ENCODE data around the gene POM121L2. TPM values are rescaled to one million over a fixed set of nuclear protein-coding genes. Genes with fewer than 3 reads are reported as not detected.

Gene POM121L2
- total and polyA plus RNA-seq, 7 donors = 0.08 TPM; not detected in 6

- intact Hi-C loops (cut with DNase I) = no loop called here
- no peak overlapping the region for H3K4me3 ChIP-seq
- no peak for TF ChIP-seq CTCF (IDR thresholded peaks at IDR 0.05)
- no peak for ATAC-seq
- no peaks in the 10 kb centered on the region for H3K9me3 ChIP-seq
- H3K4me1 ChIP-seq = no peaks in the 10 kb centered on the region
- 2 to 5% (median 3%) methylated on average over 27 of the region's 27 CpGs for WGBS, 3 donors
- no peak for DNase-seq
- H3K36me3 ChIP-seq (ENCODE audit: insufficient read depth in 1 of 2, low read depth in 1 of 2) = no peaks in the 10 kb centered on the region
- H3K27ac ChIP-seq = no peak overlapping the region
- H3K27me3 ChIP-seq (ENCODE audit: insufficient read depth in 3 of 3, low read length in 2 of 3) = peaks cover 28 to 94% (median 29%) of the 10 kb centered on the region in 3 donors
Measured at GRCh38 chr6:27296106-27296783, 15.8 kb downstream of the POM121L2 start.

- Histone ChIP-seq H3K36me3 (ENCODE audit: insufficient read depth in 1 of 2, low read depth in 1 of 2) (no peaks in the 10 kb centered on the region), H3K4me3 (no peak overlapping the region), H3K4me1 (no peaks in the 10 kb centered on the region), H3K9me3 (no peaks in the 10 kb centered on the region), H3K27me3 (ENCODE audit: insufficient read depth in 3 of 3, low read length in 2 of 3) (peaks cover 28 to 94% (median 34%) of the 10 kb centered on the region in 3 donors), H3K27ac (no peak overlapping the region)
- TF ChIP-seq CTCF (IDR thresholded peaks at IDR 0.05) = no peak
- 4 to 6% (median 4%) methylated on average over 20 of the region's 20 CpGs for WGBS, 3 donors
- ATAC-seq = no peak
- intact Hi-C loops (cut with DNase I) = no loop called here
- DNase-seq = no peak
Measured at GRCh38 chr6:27295301-27296079, 16.6 kb downstream of the POM121L2 start.

GRCh38 chr6:27294409-27294808 lies 17.7 kb downstream of the POM121L2 start:
- ATAC-seq = no peak
- Histone ChIP-seq H3K27ac (no peak overlapping the region), H3K4me1 (no peaks in the 10 kb centered on the region), H3K27me3 (ENCODE audit: insufficient read depth in 3 of 3, low read length in 2 of 3) (peaks cover 25 to 94% (median 35%) of the 10 kb centered on the region in 3 donors), H3K36me3 (ENCODE audit: insufficient read depth in 1 of 2, low read depth in 1 of 2) (no peaks in the 10 kb centered on the region), H3K4me3 (no peak overlapping the region), H3K9me3 (no peaks in the 10 kb centered on the region)
- DNase-seq = no peak
- intact Hi-C loops (cut with DNase I) = no loop called here
- no peak for TF ChIP-seq CTCF (IDR thresholded peaks at IDR 0.05)
- WGBS, 3 donors = 18 to 23% (median 19%) methylated on average over 5 of the region's 5 CpGs

DNA sequence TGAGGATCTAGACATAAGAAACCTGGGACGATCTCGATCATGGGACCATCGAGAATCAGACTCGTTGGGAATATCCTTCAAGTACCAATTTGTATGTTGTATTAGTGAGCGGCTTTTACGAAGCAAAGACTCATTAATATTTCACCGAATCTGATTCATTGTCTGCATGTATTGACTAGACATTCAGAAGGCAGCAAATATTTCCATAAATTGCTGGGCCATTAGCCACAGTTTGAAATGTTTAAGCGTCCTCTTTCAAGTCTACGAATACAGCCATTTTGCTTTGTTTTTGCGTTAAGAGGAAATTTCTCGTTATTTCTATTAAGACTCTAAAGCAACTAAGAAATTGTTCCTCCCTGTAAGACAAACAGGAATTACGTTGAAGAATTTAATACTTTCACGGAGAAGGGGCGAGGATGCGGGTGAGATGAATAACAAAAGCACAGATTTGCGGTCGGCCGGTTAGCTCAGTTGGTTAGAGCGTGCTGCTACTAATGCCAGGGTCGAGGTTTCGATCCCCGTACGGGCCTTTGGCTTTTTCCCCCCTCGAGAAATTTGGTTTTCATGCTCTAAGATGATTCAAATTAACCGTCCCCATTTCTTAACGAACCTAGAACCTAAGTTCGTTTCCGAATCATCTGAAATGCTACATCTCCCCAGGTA lies 18.5 kb downstream of the POM121L2 start:
- 16 to 19% (median 18%) methylated on average over 28 of the region's 28 CpGs for WGBS, 3 donors
- Histone ChIP-seq H3K4me1 (no peaks in the 10 kb centered on the region), H3K4me3 (no peak overlapping the region), H3K9me3 (no peaks in the 10 kb centered on the region), H3K27ac (no peak overlapping the region), H3K27me3 (ENCODE audit: insufficient read depth in 3 of 3, low read length in 2 of 3) (peaks cover 28 to 94% (median 37%) of the 10 kb centered on the region in 3 donors), H3K36me3 (ENCODE audit: insufficient read depth in 1 of 2, low read depth in 1 of 2) (no peaks in the 10 kb centered on the region)
- intact Hi-C loops (cut with DNase I) = no loop called here
- no peak for TF ChIP-seq CTCF (IDR thresholded peaks at IDR 0.05)
- DNase-seq (no peak), ATAC-seq (no peak)
